HG03095 (cell line): ENCODE measurements around the gene PRDM11.

Experiments
- ATAC-seq: cut with Tn5 transposase; IDR thresholded peaks from one replicate; pipeline ENCODE4 v1.9.1; 2021; ENCODE audit warnings: moderate library complexity; ENCODE audit not compliant: unreplicated experiment

PRDM11 gene

DNA sequence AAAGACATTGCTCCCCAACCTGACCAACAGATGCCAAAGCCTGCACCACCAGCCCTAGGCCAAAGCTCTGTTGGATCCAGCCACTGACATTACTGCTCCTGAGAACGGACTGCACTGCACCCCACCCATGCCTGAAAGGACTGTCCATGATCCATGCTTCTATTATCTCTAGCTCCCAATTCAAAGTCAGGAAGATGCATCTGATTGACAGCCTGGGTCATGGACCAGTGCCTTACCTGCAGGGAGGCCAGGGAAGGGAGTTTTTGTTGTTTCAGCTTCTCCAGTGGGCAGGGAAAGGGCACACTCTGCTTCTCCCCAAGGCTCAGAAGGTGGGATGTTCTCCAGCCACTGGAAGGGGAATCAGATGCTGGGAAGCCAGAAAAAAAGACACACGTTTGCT, 4.8 kb upstream of the PRDM11 start:
- no peak for ATAC-seq

GRCh38 chr11:45142241-45143055, 4.0 kb upstream of the PRDM11 start:
- ATAC-seq = no peak

DNA sequence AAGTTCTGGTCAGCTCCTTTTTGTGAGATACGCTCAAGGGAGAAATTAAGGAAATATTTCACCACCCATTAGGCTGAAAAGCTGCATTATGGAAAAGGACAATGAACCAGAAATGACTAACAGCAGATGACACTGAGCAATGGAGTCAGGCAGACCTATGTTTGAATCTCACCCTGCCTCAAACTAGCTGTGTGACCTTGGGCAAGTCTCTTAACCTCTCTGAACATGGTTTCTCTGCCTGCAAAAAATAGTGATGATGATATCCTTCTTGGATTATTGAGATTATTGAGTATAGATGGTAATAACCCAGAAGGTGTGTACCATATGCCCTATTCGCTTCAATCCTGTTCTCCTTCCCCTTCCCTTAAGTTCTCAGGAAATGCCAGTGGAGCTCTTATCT, 2.9 kb upstream of the PRDM11 start:
- ATAC-seq = no peak

- ATAC-seq = no peak
Measured at GRCh38 chr11:45144126-45145082, 2.0 kb upstream of the PRDM11 start.

DNA sequence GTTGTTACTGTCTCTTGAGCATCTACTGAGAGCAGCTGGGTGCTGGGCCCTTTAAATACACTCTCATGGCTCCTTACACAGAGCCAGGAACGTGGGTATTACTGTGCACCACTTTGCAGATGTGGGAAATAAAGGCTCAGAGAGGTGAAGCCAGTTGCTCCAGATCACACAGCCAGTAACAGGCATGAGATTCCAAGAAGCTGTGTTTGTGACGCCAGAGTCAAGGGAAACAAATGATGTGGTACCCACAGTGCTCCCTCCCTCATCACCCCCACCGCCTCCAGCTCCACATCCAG, 1.4 kb upstream of the PRDM11 start:
- ATAC-seq = no peak

GRCh38 chr11:45145379-45146071, 914 bp upstream of the PRDM11 start:
- ATAC-seq = no peak

- ATAC-seq = peak; percentile 98
Measured at GRCh38 chr11:45147017-45147728, 734 bp downstream of the PRDM11 start.

DNA sequence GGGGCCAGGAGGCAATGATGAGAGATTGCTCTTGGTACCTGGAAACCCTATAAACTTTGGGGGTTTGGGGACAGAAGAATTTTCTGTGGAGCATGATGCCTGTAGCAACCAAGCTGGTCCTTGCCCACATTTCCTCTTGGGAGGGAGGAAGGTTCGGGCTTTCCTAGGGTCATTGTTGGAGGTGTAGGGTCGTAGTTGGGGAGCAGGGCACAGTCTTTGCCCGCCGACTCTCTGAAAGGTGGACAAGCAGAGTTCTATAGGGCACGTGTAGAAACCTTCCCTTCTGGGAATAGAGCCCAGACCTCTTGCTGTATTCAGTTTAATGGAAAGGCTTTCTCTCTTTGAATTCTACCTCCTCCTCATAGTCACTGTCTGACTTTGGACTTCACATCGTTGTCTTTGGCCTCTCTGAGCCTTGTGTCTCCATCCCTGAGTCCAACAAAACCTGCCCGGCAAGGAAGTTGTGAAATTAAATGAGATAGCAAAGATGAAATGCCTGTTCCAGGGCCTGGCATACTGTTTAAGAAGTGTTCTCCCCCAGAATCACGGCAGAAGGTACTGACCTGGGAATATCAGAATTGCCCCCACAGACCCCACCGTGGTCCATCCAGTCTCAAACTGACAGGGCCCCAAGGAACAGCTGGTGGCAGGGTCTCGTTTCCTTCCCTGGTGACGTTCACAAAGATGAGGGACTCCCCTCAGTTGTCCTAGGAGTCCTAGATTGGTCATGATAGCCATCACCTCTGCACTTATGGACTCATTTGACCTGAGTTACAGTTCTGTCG, 1.6 kb downstream of the PRDM11 start:
- ATAC-seq = no peak

DNA sequence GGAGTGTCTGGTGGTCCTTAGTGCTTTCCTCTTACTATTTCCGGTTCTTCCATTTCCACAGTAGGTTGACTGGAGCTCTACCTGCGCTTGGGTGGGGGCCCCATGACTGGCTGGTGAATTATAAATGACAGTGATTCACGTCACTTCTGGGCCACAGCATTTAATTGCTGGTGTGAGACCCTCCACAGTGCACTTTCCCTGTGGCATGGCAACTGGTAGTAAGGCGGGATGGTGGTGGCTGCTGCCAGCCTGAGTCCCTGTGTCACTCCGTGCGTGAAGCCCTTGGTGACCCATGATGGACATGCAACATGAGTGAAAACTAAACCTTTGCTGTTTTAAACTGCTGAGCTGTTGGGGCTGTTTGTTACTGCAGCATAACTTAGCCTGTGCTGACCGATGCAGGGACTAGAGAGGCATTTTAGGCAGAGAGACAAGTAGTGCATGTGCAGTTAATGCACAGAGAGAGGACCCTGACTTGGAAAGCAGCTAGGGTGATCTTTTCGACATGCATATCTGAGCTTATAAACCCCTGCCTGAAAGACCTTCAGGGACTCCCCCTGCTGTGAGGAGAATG, 3.1 kb downstream of the PRDM11 start:
- no peak for ATAC-seq

GRCh38 chr11:45150301-45150700, 3.9 kb downstream of the PRDM11 start:
- ATAC-seq = no peak

DNA sequence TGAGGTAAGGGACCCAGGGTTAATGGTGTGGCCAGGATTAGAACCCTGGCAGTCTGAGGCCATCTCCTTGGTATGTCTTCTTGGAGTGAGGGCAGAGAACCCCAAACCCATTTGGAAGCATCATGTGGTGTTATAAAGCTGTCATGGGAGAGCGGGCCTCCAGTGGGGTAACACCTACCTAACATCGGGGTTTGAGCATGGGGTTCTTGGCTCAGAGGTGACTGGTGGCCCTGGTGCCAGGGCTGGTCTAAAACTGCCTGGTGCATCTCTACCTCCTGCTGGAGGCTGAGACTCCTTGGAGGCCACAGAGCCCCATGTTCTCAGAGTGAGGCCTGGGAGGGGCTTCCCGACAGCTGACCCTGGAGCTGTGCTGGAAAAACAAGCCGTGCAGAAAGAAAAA, 4.5 kb downstream of the PRDM11 start:
- ATAC-seq = no peak

- ATAC-seq = no peak
Measured at GRCh38 chr11:45151362-45151982, 5.0 kb downstream of the PRDM11 start.

GRCh38 chr11:45152740-45153595, 6.5 kb downstream of the PRDM11 start:
- ATAC-seq = no peak

- no peak for ATAC-seq
Measured at GRCh38 chr11:45154276-45154675, 7.8 kb downstream of the PRDM11 start.

- no peak for ATAC-seq
Measured at GRCh38 chr11:45155058-45155551, 8.7 kb downstream of the PRDM11 start.

GRCh38 chr11:45155627-45156180, 9.3 kb downstream of the PRDM11 start:
- ATAC-seq = no peak

- no peak for ATAC-seq
Measured at GRCh38 chr11:45156201-45156600, 9.8 kb downstream of the PRDM11 start.

GRCh38 chr11:45156741-45157140, 10.3 kb downstream of the PRDM11 start:
- no peak for ATAC-seq
